GM19463 (cell line): Measurements from ENCODE around the gene RAD52.

Source experiments
- ATAC-seq: cut with Tn5 transposase; IDR thresholded peaks from one replicate; pipeline ENCODE4 v1.9.1; 2021; ENCODE audit warnings: mild to moderate bottlenecking, moderate library complexity; ENCODE audit not compliant: unreplicated experiment

Gene RAD52

DNA sequence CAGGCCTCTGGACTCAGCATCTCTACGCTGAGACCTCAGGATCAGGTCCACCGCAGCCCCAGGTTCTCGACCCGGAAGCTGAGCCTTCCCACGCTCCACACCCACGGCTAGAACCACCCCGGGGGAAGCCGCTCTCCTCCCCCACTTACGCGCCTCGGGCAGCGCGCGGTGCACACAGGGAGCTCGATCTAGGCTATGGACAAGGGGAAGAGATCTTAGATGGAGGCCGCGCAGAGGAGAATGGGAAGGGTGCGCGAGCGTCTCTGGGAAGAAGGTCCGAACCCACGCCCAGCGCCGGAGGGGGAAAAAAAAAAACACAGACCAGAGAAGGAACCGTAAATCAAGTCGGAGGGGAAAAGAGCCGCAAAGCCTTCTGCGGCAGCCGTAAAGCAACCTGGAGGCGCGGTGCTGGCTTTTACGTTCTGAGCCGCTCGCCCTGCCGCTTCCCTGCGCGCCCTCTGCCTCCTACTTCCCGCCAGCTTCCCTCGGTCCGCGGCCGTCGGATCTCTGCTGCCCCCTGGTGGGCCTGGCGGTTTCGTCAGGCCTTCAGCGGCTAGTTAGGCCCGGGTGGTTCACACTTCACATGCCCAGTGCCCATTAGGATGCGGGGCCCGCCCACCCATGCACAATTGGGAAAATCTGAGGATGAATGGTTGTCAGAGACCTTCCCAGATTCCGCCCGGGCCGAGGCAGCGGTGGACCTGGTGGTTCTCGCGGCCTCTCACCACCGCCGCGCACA lies at the start of gene RAD52:
TSS of gene RAD52 (minus strand) at position 242 of the 739 bp plus-strand sequence. CDS start 16,636 bp downstream, outside the sequence.
- peak; percentile 84 for ATAC-seq

DNA sequence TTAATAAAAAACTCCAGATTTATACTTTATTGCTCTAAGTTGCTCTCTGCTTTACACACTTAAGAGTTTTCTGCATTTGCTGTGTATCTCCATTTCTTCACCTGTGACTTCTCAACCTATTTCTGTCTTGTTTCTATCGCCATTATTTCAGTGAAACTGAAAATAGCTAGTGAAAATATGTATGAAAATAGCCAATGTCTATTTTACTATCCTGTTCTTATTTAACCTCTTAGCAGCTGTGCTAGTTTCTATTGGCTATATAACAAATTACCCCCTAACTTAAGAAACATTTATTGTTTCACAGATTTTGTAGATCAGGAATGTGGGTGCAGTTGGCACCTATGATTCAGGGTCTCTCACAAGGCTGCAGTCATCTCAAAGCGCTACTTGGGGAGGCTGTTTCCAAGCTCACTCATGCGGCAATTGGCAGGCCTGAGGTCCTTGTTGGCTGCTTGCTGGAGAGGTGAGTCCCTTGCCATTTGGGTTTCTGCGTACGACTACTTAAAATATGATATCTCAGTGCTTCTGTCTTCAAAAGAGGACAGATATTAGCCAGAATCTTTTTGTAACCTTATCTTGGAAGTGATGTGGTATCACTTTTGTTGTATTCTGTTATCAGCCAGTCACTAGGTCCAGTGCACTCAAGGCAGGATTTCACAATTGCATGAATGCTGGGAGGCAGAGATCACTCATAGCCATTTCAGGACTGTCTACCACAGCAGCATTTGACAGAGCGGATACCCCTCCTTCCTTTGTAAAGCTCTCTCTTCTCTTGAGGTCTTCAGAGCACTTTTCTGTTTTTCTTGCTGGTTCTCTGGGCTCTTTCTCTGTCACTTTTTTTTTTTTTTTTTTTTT lies 48.8 kb upstream of the RAD52 start:
- ATAC-seq, result peak; percentile 45

DNA sequence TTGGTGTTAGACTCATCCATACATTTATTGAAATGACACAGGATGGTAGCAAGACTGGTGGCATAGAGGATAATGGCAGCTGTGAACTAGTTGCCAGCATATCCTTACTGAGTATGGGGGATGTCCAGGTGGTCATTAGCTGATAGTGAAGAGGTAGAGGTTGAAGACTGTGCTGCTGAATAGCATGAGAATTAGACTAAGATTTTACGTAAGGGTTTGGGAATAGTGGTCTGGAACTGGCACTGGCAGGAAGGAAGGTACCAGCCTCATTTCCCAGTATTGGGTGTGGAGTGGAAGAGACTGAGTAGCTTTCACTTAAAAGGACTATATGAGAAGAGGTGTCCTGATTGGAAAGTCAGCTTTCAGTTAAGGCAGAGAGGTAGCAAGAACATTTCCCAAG lies 48.0 kb upstream of the RAD52 start:
- ATAC-seq, result no peak

DNA sequence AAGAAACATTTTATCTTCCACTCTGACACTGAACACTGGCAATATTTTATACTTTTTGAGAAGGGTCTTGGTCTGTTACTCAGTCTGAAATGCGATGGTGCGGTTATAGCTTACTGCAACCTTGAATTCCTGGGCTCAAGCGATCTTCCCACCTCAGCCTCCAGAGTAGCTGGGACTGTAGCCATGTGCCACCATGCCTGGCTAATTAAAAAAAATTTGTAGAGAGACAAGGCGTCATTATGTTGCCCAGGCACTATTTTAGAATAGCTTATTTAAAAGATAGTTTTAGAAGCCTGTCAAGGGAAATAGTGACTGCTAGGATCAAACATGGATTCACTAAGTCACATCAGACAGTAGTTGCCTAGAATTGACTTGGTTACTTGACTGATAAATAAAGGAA lies 47.4 kb upstream of the RAD52 start:
- ATAC-seq, result no peak

DNA sequence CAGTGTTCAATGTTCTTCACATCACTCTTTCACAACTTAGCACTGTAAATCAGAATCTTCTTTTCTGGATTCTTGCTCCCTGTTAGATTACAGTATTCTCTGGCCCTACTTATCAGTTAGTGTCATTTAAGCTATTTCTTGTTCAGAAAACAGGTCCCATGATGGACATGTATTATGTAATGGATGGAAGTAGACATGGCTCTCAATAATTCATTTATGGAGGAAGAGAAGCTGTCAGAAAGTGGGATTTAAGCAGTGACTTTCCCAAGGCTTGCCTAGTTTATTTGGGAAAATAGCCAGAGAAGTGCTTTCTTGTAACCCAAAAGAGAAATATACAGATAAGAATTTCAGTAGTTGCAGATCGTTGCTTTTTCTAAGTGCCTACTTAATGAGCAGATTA lies 43.2 kb upstream of the RAD52 start:
- no peak for ATAC-seq

DNA sequence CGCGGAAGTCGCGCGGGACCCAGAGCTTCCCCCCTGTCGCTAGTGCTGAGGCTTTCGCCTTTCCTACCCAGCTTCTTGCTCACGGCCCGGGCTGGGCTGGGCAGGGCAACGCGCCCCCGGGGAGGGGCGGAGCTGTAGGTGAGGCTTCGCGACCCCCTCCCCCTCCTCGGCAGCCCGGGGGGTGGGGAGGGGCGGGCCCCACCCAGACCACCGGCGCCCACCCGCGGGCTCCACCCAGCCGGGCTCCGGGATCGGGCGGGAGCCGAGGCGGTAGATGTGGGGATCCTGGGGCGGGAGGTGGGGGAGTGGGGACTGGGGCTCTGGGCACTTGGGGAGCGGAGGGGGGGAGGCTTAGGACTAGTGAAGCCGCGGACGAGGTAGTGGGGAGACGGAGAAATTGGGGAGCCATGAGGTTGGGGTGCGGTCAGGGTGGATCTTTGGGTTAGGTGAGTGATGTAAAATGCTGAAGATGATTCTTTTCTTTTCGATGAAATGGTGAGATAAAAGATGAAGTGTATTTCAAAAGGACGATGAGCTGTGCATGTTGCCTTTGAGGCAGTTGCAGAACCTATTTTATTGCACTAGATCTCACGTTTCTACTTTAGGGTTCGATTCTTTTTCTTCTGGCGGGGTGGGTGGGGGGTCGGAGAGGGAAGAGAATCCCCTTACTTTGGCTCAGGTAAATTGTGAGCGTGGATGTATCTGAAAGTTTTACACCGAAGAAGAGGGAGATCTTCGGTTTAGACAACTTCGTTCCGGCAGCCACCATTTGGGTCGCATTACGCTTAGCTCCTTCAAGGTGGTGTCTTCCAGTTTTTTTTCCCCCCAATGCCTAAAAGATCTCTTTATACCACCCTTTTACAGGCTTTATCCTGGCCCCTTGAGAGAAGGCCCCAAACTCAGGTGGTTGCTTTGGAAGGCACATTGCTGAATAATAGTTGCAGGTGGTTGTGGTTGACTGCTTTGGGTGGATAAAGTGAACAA lies 42.1 kb upstream of the RAD52 start:
- ATAC-seq, result peak; percentile 24

DNA sequence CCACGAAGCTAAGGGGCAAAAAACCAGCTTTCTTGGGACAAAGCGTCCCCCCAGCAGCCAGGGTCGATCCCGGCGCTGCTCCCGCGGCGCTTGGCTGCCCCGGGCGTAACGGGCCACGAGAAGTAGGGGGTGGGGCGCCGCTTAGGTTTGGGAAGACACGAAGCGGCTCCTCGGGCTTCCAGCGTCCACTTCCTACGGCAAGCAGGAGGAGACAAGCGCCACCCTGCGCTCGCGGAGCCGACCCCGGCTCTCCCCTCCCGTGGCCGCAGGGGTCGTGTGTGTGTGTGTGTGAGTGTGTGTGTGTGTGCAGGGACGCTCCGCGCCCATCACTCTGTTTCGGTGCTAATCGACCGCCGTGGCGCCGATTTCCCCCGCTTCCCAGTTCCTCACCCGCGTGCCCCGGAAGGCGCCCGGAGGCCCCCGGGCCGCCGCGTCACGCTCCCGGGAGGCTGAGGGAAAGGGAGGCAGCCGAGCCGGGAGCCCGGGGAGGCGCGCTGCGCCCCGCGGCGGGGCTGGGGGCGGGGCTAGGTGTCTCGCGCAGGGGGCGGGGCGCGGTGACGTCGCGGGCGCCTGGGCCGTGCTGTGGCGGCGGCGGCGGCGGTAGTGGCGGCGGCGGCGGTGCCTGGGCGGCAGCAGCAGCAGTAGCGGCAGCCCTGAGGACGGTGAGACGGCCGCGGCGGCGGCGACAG lies 41.3 kb upstream of the RAD52 start, which contains the start of gene ERC1:
TSS of gene ERC1 (plus strand) at position 563 of the 689 bp plus-strand sequence. CDS start 36,681 bp downstream, outside the sequence.
- ATAC-seq, result peak; percentile 92

DNA sequence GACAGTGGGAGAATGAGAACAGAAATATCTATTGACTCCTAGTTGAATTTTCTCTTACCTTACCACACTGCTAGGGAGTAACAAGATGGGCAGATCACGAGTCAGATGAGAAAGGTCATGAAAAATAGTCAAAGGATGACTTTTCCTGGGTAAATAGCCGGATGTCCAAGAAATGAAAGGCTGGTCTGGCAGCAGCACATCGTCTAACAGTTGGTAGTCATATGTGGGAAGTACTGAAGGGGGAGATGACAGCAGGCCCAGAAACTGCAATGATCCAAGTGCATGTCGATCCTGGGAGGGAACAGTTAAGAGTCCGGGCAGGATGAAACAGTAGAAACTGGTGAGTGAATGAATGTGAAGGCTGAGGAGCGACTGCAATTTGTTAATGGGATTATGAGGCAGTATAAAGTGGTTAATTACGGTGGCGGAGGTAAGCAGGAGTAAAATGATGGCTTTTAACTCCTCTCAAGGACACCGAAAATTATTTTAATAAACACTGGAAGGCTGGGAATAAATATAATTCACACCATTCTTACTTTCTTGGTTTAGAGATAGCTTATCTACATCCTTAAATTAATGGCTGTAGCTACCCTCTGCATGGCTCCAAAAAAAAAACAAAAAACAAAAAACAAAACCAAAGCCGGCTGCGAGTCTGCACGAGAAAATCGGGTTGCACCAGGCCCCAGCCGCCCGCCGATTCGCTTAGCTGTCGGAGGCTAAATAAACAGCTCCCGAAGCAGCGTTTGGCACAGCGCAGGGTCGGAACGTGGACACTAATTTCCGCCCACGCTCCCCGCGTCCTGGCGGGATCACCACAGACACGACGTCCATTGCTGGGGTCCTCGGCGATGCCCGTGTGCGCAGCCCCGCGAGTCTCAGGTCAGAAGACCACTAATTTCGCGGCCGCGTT lies 40.5 kb upstream of the RAD52 start:
- peak; percentile 2 for ATAC-seq

DNA sequence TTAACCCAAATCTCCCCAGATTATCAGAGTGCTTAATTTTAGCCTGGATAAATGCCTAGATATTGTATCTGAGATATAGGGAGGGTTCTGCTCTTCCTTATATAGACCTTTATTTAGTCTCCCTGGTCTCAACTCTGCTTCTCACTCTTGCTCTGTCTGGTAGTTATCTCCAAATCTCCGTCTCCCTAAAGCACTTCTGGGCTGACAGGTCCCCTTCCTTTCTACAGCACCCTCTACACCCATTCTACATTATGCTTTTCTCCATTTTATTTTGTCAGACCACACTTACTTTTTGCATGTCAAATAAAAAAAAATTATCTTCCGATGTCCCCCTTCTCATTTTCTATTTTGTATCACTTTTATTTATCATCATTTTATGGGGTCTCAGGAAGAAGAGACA lies 39.6 kb upstream of the RAD52 start:
- ATAC-seq, result no peak

DNA sequence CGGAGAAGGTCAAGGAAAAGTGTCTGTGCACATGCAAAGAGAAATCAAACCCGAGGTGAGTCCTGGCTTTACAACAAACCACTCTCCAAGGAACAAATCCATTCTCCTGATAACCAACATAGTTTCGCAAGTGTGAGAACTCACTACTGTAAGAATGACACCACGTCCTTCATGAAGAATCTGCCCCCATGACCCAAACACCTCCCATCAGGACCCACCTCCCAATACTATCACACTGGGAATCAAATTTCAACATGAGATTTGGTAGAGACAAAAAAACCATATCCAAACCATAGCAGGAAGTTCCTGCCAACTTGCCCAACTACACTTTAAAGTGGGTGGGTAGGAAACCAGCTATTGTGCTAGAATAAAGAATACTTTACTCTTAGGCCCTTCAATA lies 39.2 kb upstream of the RAD52 start:
- no peak for ATAC-seq

DNA sequence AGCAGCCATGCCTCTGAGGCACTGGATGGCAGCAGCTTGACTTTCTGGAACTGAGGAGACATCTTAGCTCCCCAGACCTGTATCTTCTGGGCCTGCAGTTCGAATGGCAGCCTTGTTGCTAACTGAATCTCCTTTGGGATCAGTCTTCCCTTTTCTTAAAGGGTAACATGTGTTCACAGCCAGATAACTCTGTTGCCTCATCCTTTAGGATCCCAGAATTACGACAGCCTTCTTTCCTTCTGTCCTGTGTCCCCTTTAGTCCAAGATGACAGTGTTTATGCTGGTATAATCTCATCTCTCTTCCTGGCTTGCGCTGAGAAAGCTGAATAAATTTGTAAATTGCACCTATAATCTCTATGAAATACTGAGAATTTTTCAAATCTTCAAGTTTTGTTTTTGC lies 32.5 kb upstream of the RAD52 start:
- ATAC-seq, result no peak

DNA sequence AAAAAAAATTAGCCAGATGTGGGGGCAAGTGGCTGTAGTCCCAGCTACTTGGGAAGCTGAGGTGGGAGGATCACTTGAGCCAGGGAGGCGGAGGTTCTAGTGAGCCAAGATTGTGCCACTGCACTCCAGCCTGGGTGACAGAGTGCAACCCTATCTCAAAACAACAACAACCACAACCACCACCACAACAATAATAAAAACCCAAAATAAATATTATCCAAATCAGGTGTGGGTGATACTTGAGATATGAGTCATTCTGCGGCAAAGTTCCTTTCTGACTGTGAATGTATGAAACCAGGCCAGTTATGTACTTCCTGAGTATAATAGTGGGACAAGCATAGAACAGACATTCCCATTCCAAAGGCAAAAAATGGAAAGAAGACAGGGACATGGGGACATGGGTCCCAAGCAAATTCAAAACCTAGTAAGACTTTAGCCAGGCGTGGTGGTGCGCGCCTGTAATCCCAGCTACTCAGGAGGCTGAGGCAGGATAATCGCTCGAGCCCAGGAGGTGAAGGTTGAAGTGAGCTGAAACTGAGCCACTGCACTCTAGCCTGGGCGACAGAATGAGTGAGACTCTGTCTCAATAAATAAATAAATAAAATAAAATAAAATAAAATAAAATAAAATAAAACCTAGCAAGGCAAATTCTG lies 31.8 kb upstream of the RAD52 start:
- ATAC-seq, result no peak

DNA sequence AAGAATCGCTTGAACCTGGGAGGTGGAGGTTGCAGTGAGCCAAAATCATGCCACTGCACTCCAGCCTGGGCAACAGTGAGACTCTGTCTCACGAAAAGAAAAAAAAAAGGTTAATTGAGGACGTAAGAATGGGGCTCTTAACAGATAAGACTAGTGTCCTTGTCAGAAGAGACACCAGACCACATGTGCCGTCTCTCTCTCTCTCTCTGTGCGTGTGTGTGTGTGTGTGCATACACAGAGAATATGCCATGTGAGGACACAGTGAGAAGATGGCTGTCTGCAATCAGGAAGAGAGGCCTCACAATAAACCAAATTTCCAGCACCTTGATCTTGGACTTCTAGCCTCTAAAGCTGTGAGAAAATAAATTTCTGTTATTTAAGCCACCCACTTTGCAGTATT lies 29.9 kb upstream of the RAD52 start:
- no peak for ATAC-seq

DNA sequence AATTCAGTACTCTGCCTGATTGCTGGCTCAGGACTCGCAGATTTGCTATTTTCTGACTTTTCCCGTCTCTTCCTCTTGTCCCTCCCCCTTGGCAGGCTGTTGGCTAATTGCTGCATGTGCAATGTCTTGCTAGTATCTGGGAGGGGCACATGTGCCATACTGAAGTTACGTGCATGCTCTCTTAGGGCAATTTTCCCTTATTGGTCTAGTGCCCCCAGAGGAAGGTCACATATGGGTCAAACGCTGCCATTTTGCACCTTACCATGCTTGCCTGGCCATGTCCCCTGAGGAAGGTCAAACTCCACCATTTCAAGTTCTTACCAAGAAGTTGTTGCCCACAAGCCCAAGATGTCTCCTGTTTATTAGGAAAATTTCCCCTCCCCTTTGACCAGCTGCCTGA lies 27.7 kb upstream of the RAD52 start:
- ATAC-seq, result no peak

DNA sequence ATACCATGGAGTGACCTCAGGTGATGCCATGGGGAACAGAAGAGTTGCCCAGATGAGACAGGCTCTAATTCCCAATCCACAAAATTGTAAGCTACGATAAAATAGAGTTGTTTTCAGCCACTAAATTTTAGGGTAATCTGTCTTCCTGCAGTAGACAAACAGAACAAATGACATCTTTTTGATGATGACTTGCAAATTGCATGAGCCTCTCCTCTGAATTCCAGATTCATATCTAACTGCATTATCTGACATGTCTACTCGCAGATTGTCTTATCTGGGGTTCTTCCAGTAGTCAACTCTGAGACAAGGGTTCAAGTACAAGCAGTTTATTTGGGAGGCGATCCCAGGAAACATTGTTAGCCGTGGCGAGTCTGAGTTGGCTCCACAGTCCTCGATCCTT lies 27.1 kb upstream of the RAD52 start:
- no peak for ATAC-seq

DNA sequence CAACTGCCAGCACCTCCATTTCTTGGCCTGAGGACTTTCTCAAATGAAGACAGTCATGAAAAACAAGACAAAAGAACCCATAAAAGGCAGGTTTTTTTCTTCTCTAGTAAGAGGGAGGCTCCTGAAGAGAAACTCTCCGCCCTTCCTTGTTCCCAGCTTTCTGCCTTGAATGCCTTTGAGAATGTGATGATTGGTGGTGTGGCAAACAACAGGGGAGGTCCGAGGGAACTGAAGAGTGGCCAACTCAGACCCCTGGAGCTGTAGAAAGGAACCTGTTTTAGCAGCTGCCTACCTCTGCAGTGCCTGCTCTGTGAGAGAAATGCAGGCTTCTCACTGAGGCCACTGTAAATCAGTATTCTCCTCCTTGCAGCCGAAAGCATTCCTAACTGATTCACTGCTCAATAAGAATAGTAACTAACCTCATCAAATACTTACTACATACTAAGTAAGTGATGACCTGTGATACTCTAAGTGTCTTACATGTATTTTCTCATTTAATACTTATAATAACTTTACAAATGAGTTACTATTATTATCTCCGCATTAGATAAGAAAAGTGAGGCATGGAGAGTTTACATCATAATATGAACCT lies 24.9 kb upstream of the RAD52 start:
- no peak for ATAC-seq

DNA sequence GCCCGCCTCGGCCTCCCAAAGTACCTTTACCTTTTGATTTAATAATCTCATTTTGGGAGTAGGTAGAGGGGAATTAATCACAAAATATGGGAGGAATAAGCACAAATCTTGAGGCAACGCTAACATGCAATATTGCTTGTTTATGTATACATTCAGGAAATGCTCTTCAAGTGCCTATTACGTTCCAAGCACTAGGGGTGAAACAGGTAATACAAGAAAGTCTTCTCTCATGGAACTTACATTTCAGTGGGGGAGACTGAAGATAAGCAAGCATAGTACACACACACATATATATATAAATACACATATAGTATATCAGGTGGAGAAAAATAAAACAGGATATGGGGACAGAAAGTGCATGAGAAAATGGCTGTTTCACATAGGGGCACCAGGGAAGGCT lies 22.5 kb upstream of the RAD52 start:
- no peak for ATAC-seq

DNA sequence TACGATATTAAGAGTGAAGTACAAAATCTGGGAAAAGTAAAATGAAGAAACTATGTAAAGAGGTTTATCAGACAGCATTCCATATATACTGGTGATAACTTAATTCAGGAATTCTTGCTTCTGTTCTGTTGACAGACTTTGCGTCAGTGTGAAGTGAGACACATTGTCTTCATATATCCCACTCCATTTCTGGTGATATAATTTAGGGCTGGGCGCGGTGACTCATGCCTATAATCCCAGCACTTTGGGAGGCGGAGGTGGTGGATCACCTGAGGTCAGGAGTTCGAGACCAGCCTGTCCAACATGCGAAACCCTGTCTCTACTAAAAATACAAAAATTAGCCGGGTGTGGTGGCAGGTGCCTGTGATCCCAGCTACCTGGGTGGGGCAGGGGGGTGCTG lies 20.3 kb upstream of the RAD52 start:
- ATAC-seq, result no peak
